Measurements from ENCODE around the gene SLC44A5.
"Not testable (repeated sequence)": the region's sequence is repeated elsewhere in the genome, so short reads cannot be mapped to it uniquely, and the experiment has no call there.

The SLC44A5 gene

DNA sequence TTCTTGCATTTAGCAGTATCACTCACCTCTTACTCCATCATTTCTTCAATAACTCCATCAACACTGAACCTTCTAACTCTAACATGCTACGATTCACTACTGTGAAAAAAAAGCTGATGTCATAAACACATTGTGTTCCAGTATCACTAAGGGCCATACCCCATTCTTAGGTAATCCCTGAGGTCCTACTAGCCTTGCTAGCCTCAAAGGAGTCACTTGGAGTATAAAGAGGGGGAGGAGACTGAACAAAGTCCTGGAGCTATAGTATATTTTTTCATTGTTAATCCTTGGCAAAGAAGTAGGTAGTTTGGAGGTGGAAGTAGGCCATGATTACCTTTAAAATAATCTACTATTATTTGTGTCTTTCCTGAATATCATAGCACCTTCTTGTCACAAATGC, at the start of gene SLC44A5:
Gene SLC44A5, minus strand, starts transcription at position 101 of the 400 bp plus-strand sequence. CDS start 69,667 bp downstream, outside the sequence.
- Mint-ChIP-seq H3K27me3 (ENCODE audit: low read depth, poor library complexity) (peaks cover 40% of the 10 kb centered on the region), H3K9me3 (no peaks in the 10 kb centered on the region), H3K36me3 (ENCODE audit: low read depth) (no peaks in the 10 kb centered on the region), H3K4me3 (no peak within 1 kb of the TSS), H3K27ac (no peak within 1 kb of the TSS), H3K4me1 (peaks cover 19% of the 10 kb centered on the region)
- no peak for DNase-seq
- TF ChIP-seq CTCF (IDR thresholded peaks at IDR 0.05): no peak

DNA sequence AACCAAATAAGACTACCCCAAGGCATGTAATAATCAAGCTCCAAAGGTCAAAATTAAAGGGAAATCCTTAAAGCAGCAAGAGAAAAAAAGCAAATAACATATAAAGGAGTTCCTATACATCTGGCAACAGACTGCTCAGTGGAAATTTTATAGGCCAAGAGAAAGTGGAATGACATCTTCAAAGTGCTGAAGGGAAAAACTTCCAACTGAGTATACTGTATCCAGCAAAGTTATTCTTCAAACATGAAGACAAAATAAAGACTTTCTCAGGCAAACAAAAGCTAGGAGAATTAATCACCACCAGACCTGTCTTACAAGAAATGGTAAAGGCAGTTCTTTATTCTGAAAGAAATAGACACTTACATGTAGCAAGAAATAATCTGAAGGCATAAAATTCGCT, 45.0 kb upstream of the SLC44A5 start:
- no peak for DNase-seq
- Mint-ChIP-seq H3K36me3 (ENCODE audit: low read depth) (peaks cover 12% of the 10 kb centered on the region), H3K27me3 (ENCODE audit: low read depth, poor library complexity) (no peaks in the 10 kb centered on the region), H3K27ac (no peak overlapping the region), H3K4me1 (no peaks in the 10 kb centered on the region), H3K9me3 (peaks cover 23% of the 10 kb centered on the region), H3K4me3 (no peak overlapping the region)
- no peak for TF ChIP-seq CTCF (IDR thresholded peaks at IDR 0.05)

DNA sequence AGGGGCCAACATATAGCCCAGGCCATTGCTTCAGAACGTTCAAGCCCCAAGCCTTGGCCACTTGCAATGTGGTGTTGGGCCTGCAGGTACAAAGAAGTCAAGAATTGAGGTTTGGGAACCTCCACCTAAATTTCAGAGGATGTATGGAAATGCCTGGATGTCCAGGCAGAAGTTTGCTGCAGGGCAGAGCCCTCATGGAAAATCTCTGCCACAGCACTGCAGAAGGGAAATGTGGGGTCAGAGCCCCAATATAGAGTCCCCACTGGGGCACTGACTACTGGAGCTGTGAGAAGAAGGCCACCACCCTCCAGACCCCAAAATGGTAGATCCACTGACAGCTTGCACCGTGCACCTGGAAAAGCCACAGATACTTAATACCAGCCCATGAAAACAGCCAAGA, 36.3 kb upstream of the SLC44A5 start:
- H3K4me1 Mint-ChIP-seq; H3K27ac Mint-ChIP-seq; H3K4me3 Mint-ChIP-seq; DNase-seq; H3K27me3 Mint-ChIP-seq (ENCODE audit: low read depth, poor library complexity); H3K36me3 Mint-ChIP-seq (ENCODE audit: low read depth): not testable (repeated sequence)
- H3K9me3 Mint-ChIP-seq: peaks cover 19% of the 10 kb centered on the region

GRCh38 chr1:75645153-75645552, 34.2 kb upstream of the SLC44A5 start:
- not testable (repeated sequence) for H3K4me1 Mint-ChIP-seq

DNA sequence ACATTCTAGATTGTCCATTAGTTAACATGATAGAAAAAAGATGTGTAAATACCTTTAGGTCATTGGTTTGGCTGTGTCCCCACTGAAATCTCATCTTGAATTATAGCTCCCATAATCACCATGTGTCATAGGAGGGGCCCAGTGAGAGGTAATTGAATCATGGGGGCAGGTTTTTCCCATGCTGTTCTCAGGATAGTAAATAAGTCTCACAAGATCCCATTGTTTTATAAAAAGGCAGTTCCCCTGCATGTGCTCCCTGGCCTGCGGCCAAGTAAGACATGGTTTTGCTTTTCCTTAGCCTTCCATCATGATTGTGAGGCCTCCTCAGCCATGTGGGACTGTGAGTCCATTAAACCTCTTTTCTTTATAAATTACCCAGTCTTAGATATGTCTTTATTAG, 32.5 kb upstream of the SLC44A5 start:
- H3K9me3 Mint-ChIP-seq: peaks cover 19% of the 10 kb centered on the region
- DNase-seq: no peak
- no peak overlapping the region for H3K4me3 Mint-ChIP-seq
- TF ChIP-seq CTCF (IDR thresholded peaks at IDR 0.05): no peak
- H3K36me3 Mint-ChIP-seq (ENCODE audit: low read depth): no peaks in the 10 kb centered on the region
- H3K27ac Mint-ChIP-seq: no peak overlapping the region
- H3K27me3 Mint-ChIP-seq (ENCODE audit: low read depth, poor library complexity): no peaks in the 10 kb centered on the region
- H3K4me1 Mint-ChIP-seq: peaks cover 9% of the 10 kb centered on the region

More at GRCh38 chr1:75645153-75645552, 34.2 kb upstream of the SLC44A5 start:
- not testable (repeated sequence) for DNase-seq; H3K27ac Mint-ChIP-seq; H3K36me3 Mint-ChIP-seq (ENCODE audit: low read depth); H3K4me3 Mint-ChIP-seq; H3K27me3 Mint-ChIP-seq (ENCODE audit: low read depth, poor library complexity)
- H3K9me3 Mint-ChIP-seq: peaks cover 19% of the 10 kb centered on the region

- Mint-ChIP-seq H3K27ac (no peak overlapping the region), H3K4me1 (peaks cover 9% of the 10 kb centered on the region), H3K4me3 (no peak overlapping the region), H3K27me3 (ENCODE audit: low read depth, poor library complexity) (no peaks in the 10 kb centered on the region), H3K36me3 (ENCODE audit: low read depth) (no peaks in the 10 kb centered on the region), H3K9me3 (peaks cover 3% of the 10 kb centered on the region)
- no peak for DNase-seq
- no peak for TF ChIP-seq CTCF (IDR thresholded peaks at IDR 0.05)
Observed at GRCh38 chr1:75641325-75641724, 30.4 kb upstream of the SLC44A5 start.

- no peaks in the 10 kb centered on the region for H3K9me3 Mint-ChIP-seq
- TF ChIP-seq CTCF (IDR thresholded peaks at IDR 0.05): no peak
- no peak overlapping the region for H3K4me3 Mint-ChIP-seq
- H3K36me3 Mint-ChIP-seq (ENCODE audit: low read depth): no peaks in the 10 kb centered on the region
- no peak overlapping the region for H3K27ac Mint-ChIP-seq
- no peaks in the 10 kb centered on the region for H3K27me3 Mint-ChIP-seq (ENCODE audit: low read depth, poor library complexity)
- H3K4me1 Mint-ChIP-seq: peaks cover 9% of the 10 kb centered on the region
- DNase-seq: no peak
Observed at GRCh38 chr1:75640137-75640536, 29.2 kb upstream of the SLC44A5 start.
